GM23338 (cell line): ENCODE measurements around the gene NQO1. TPM values are rescaled to one million over a fixed set of nuclear protein-coding genes. Genes with fewer than 3 reads are reported as not detected.

Experiments
- ATAC-seq: fragments of 200-7000 bp; cut with Tn5 transposase; 3 replicates; pipeline ENCODE4 v1.9.1; 2020
- DNase-seq: peaks from one replicate; pipeline ENCODE4 v3.0.0-alpha.2; 2015; ENCODE audit warnings: low spot score
- H2AFZ ChIP-seq: fragments of 200-600 bp; sonication (generic); 2 replicates; pipeline ENCODE4 v1.8.0; 2016; ENCODE audit warnings: antibody characterized with exemption, mild to moderate bottlenecking, moderate library complexity
- H3F3A ChIP-seq: fragments of 200-600 bp; sonication (generic); replicated peaks from 2 replicates; pipeline ENCODE4 v1.8.0; 2017; ENCODE audit warnings: antibody characterized with exemption, mixed run types, low read depth
- H3K27ac ChIP-seq: fragments of 200-600 bp; sonication (generic); 2 replicates; pipeline ENCODE4 v1.6.1; 2016; ENCODE audit warnings: low read depth
- H3K27me3 ChIP-seq: fragments of 200-600 bp; sonication (generic); 2 replicates; pipeline ENCODE4 v1.8.0; 2016; ENCODE audit warnings: mild to moderate bottlenecking, mixed run types, moderate library complexity; ENCODE audit not compliant: insufficient read depth
- H3K36me3 ChIP-seq: fragments of 200-600 bp; sonication (generic); 2 replicates; pipeline ENCODE4 v1.8.0; 2016; ENCODE audit warnings: mild to moderate bottlenecking; ENCODE audit not compliant: insufficient read depth
- H3K4me1 ChIP-seq: fragments of 200-600 bp; sonication (generic); 2 replicates; pipeline ENCODE4 v1.8.0; 2016; ENCODE audit warnings: mild to moderate bottlenecking, moderate library complexity; ENCODE audit not compliant: insufficient read depth
- H3K4me2 ChIP-seq: fragments of 200-600 bp; sonication (generic); 2 replicates; pipeline ENCODE4 v1.7.1; 2017; ENCODE audit warnings: mixed run types
- H3K4me3 ChIP-seq: fragments of 200-600 bp; sonication (generic); 2 replicates; pipeline ENCODE4 v1.6.1; 2016; ENCODE audit warnings: mixed run types
- H3K79me2 ChIP-seq: fragments of 200-600 bp; sonication (generic); replicated peaks from 2 replicates; pipeline ENCODE4 v1.8.0; 2017; ENCODE audit warnings: mild to moderate bottlenecking; ENCODE audit not compliant: insufficient read depth
- H3K9me2 ChIP-seq: fragments of 200-600 bp; sonication (generic); 2 replicates; pipeline ENCODE4 v1.8.0; 2017; ENCODE audit not compliant: insufficient read depth
- H4K20me1 ChIP-seq: fragments of 200-600 bp; sonication (generic); replicated peaks from 2 replicates; pipeline ENCODE4 v1.8.0; 2017; ENCODE audit warnings: mild to moderate bottlenecking; ENCODE audit not compliant: insufficient read depth
- H3K27ac Mint-ChIP-seq: 2 replicates; pipeline ENCODE4 v1.8.0; 2020; ENCODE audit warnings: inconsistent platforms, mild to moderate bottlenecking, moderate library complexity, mixed read lengths
- H3K27me3 Mint-ChIP-seq: 3 replicates; pipeline ENCODE4 v1.8.0; 2022; ENCODE audit warnings: low read depth, mild to moderate bottlenecking, moderate library complexity, mixed read lengths, inconsistent platforms; ENCODE audit not compliant: insufficient read depth, poor library complexity
- H3K36me3 Mint-ChIP-seq: 3 replicates; pipeline ENCODE4 v1.8.0; 2021; ENCODE audit warnings: low read depth, mild to moderate bottlenecking, inconsistent platforms, moderate library complexity, mixed read lengths
- H3K4me1 Mint-ChIP-seq: 3 replicates; pipeline ENCODE4 v1.8.0; 2020; ENCODE audit warnings: mild to moderate bottlenecking, inconsistent platforms, mixed read lengths
- H3K4me3 Mint-ChIP-seq: 3 replicates; pipeline ENCODE4 v1.8.0; 2021; ENCODE audit warnings: moderate library complexity, mild to moderate bottlenecking, inconsistent platforms, mixed read lengths
- H3K9me3 Mint-ChIP-seq: 3 replicates; pipeline ENCODE4 v1.8.0; 2020; ENCODE audit warnings: moderate library complexity, mild to moderate bottlenecking, inconsistent platforms, mixed read lengths
- EZH2 ChIP-seq: fragments of 200-600 bp; sonication (generic); IDR thresholded peaks from one replicate; pipeline ENCODE4 v1.8.0; 2017; ENCODE audit warnings: antibody characterized with exemption, mild to moderate bottlenecking, low read depth; ENCODE audit not compliant: unreplicated experiment
- EZH2phosphoT487 ChIP-seq: fragments of 200-600 bp; sonication (generic); IDR thresholded peaks from one replicate; pipeline ENCODE4 v1.8.1; 2018; ENCODE audit warnings: antibody characterized with exemption; ENCODE audit not compliant: unreplicated experiment
- JUNB ChIP-seq: IDR thresholded peaks from one replicate; pipeline ENCODE4 v1.6.1; 2016; ENCODE audit warnings: antibody characterized with exemption; ENCODE audit not compliant: unreplicated experiment
- NANOG ChIP-seq: IDR thresholded peaks from 2 replicates; pipeline ENCODE4 v1.6.1; 2016; ENCODE audit warnings: antibody characterized with exemption, borderline replicate concordance
- POLR2AphosphoS5 ChIP-seq: IDR thresholded peaks from 2 replicates; pipeline ENCODE4 v1.6.1; 2016; ENCODE audit warnings: antibody characterized with exemption, low read depth
- STAT1 ChIP-seq: IDR thresholded peaks from one replicate; pipeline ENCODE4 v1.6.1; 2016; ENCODE audit warnings: antibody characterized with exemption; ENCODE audit not compliant: unreplicated experiment
- ZNF114 ChIP-seq: fragments of 250-450 bp; sonication (Bioruptor Pico); IDR thresholded peaks from 2 replicates; pipeline ENCODE4 v1.5.0; 2020; ENCODE audit warnings: mild to moderate bottlenecking, moderate library complexity
- ZNF331 ChIP-seq: fragments of 250-450 bp; sonication (Bioruptor Pico); IDR thresholded peaks from 2 replicates; pipeline ENCODE4 v1.5.0; 2020; ENCODE audit warnings: low read depth, mild to moderate bottlenecking, moderate library complexity
- polyA plus RNA-seq: library from polyadenylated mRNA; unstranded; fragments of >200 nt; fragmentation: Nextera tagmentation; extraction: Ambion mirVana; gene quantifications from 2 replicates; pipeline ENCODE4 v1.2.1, GENCODE V29; 2016
- total RNA-seq: library from RNA; depleted of rRNA; stranded (reverse); fragments of >200 nt; shearing (Covaris generic); gene quantifications from 2 replicates; pipeline ENCODE4 v1.2.3, GENCODE V29; 2014
- TF ChIP-seq, protein P1 (sequence below), 2 experiments: fragments of 200-600 bp in 1 of 2; sonication (generic) in 1 of 2; conservative IDR thresholded peaks; 2 replicates each; pipeline versions ENCODE4 v1.5.1 to v1.6.1; 2016 to 2017; ENCODE audit warnings: antibody characterized with exemption in 2 of 2, low read depth in 2 of 2, mild to moderate bottlenecking in 2 of 2, moderate library complexity in 1 of 2
- TF ChIP-seq, protein P2 (sequence below): IDR thresholded peaks from 2 replicates; pipeline ENCODE4 v1.6.1; 2016; ENCODE audit warnings: antibody characterized with exemption
- TF ChIP-seq, protein P3 (sequence below): IDR thresholded peaks from one replicate; pipeline ENCODE4 v1.6.1; 2018; ENCODE audit warnings: antibody characterized with exemption; ENCODE audit not compliant: unreplicated experiment

Gene NQO1
- total and polyA plus RNA-seq, 2 experiments from 2014 or later: 80.9 to 86.3 TPM

DNA sequence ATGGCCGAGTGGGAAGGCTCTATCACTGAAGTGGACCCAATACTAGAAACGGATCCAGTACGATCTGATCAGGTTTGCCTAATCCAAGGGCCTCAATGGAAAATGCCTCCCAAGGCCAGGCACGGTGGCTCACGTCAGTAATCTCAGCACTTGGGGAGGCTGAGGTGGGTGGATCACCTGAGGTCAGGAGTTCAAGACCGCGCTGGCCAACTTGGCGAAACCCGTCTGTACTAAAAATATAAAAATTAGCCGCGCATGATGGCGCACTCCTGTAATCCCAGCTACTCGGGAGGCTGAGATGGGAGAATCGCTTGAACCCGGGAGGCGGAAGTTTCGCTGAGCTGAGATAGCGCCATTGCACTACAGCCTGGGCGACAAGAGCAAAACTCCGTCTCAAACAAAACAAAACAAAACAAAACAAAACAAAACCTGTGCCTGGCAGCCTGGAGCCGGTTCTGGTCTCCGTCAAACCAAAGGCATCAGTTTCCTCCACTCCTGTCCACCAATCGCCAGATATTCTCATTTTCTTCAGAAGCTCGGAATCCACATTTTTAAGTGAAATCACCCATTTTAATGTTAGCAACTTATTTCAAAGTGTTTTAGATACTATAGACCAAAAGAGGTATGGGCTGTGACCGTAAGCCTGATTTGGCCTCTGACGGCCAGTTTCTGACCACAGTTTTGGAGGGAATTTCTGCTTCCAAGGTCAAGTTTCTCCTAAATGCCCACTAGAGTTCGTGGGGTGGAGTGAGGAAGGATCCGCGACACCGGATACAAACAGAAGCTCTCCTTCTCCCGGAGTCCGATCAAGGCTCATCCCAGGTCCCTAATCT lies 664 bp downstream of the NQO1 start (continued):
- TF ChIP-seq, protein P1, sequence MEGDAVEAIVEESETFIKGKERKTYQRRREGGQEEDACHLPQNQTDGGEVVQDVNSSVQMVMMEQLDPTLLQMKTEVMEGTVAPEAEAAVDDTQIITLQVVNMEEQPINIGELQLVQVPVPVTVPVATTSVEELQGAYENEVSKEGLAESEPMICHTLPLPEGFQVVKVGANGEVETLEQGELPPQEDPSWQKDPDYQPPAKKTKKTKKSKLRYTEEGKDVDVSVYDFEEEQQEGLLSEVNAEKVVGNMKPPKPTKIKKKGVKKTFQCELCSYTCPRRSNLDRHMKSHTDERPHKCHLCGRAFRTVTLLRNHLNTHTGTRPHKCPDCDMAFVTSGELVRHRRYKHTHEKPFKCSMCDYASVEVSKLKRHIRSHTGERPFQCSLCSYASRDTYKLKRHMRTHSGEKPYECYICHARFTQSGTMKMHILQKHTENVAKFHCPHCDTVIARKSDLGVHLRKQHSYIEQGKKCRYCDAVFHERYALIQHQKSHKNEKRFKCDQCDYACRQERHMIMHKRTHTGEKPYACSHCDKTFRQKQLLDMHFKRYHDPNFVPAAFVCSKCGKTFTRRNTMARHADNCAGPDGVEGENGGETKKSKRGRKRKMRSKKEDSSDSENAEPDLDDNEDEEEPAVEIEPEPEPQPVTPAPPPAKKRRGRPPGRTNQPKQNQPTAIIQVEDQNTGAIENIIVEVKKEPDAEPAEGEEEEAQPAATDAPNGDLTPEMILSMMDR (conservative IDR thresholded peaks at IDR 0.05; ENCODE audit: low read depth in 2 of 2): no peak
- TF ChIP-seq NANOG (no peak), ZNF331 (CRISPR knock-in tag) (no peak), EZH2 (no peak), STAT1 (no peak)
- TF ChIP-seq, protein P2, sequence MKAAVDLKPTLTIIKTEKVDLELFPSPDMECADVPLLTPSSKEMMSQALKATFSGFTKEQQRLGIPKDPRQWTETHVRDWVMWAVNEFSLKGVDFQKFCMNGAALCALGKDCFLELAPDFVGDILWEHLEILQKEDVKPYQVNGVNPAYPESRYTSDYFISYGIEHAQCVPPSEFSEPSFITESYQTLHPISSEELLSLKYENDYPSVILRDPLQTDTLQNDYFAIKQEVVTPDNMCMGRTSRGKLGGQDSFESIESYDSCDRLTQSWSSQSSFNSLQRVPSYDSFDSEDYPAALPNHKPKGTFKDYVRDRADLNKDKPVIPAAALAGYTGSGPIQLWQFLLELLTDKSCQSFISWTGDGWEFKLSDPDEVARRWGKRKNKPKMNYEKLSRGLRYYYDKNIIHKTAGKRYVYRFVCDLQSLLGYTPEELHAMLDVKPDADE: no peak

DNA sequence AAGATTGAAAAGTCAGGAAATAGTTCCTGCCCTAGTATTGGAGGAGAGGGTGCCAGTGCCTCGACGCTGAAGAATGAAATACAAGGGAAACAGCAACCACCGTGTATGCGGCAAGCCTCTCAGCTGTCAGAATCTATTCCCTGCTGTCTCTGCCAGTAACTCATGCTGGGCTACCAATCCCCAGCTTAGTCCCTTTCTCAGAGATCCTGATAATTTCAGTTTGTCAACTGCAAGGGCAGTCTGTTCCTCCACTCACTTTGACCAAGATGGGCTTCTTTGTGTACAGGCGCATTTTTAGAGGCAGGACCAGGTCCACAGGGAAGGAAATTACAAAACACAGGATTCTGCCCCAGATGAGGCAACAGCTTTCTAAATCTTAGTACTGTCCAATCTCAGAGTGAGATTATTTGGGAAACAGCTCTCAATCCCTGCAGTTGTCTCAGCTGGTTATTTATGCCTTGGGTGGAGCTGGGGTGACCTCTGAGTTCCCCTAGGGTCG lies 1.3 kb downstream of the NQO1 start:
- no peaks in the 10 kb centered on the region for H3K9me3 Mint-ChIP-seq
- ATAC-seq (no peak), DNase-seq (peak; percentile 12)
- TF ChIP-seq EZH2phosphoT487 (no peak), JUNB (no peak), NANOG (no peak), POLR2AphosphoS5 (no peak), EZH2 (no peak), STAT1 (no peak), ZNF114 (CRISPR knock-in tag) (no peak)
- TF ChIP-seq, protein P3, sequence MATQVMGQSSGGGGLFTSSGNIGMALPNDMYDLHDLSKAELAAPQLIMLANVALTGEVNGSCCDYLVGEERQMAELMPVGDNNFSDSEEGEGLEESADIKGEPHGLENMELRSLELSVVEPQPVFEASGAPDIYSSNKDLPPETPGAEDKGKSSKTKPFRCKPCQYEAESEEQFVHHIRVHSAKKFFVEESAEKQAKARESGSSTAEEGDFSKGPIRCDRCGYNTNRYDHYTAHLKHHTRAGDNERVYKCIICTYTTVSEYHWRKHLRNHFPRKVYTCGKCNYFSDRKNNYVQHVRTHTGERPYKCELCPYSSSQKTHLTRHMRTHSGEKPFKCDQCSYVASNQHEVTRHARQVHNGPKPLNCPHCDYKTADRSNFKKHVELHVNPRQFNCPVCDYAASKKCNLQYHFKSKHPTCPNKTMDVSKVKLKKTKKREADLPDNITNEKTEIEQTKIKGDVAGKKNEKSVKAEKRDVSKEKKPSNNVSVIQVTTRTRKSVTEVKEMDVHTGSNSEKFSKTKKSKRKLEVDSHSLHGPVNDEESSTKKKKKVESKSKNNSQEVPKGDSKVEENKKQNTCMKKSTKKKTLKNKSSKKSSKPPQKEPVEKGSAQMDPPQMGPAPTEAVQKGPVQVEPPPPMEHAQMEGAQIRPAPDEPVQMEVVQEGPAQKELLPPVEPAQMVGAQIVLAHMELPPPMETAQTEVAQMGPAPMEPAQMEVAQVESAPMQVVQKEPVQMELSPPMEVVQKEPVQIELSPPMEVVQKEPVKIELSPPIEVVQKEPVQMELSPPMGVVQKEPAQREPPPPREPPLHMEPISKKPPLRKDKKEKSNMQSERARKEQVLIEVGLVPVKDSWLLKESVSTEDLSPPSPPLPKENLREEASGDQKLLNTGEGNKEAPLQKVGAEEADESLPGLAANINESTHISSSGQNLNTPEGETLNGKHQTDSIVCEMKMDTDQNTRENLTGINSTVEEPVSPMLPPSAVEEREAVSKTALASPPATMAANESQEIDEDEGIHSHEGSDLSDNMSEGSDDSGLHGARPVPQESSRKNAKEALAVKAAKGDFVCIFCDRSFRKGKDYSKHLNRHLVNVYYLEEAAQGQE: no peak

More for the DNA sequence above, 1.3 kb downstream of the NQO1 start:
- Histone ChIP-seq H2AFZ (0 out of 2 replicates have a peak overlapping the region, but pooled peaks have one; percentile 39), H3K9me2 (no peaks in the 10 kb centered on the region), H3F3A (peaks cover 28% of the 10 kb centered on the region; the same call in 1 of the 2 replicates), H3K36me3 (no peaks in the 10 kb centered on the region; the same call in 1 of the 2 replicates), H3K4me1 (peaks cover 32% of the 10 kb centered on the region), H3K4me3 (peak overlapping the region; percentile 62), H3K27me3 (no peaks in the 10 kb centered on the region), H4K20me1 (no peaks in the 10 kb centered on the region), H3K79me2 (peaks cover 38% of the 10 kb centered on the region), H3K4me2 (peak overlapping the region; percentile 96), H3K27ac (peak overlapping the region; percentile 99; the same call in 1 of the 2 replicates)
- Mint-ChIP-seq H3K27ac (peak overlapping the region; percentile 11; the same call in 1 of the 2 replicates), H3K36me3 (no peaks in the 10 kb centered on the region; the same call in 2 of the 3 replicates), H3K4me3 (peak overlapping the region; percentile 83), H3K4me1 (peaks cover 34% of the 10 kb centered on the region), H3K27me3 (peaks cover 23% of the 10 kb centered on the region)
